CD14-positive monocyte (primary cell): ENCODE results near the gene PHC3. TPM values are rescaled to one million over a fixed set of nuclear protein-coding genes. Genes with fewer than 3 reads are reported as not detected.

Experiments
- DNase-seq, 3 donors: peaks; one replicate each; pipeline ENCODE4 v3.0.0-alpha.2; 2011 to 2022
- H2AFZ ChIP-seq: 2 replicates; pipeline ENCODE4 v1.6.0; 2012; ENCODE audit warnings: mild to moderate bottlenecking, low read depth, low read length, inconsistent platforms; ENCODE audit not compliant: insufficient read depth, poor library complexity, severe bottlenecking
- H3K27ac ChIP-seq, 2 donors: 1 replicate in 1 of 2; 2 replicates in 1 of 2; pipeline ENCODE4 v1.5.1; 2012 to 2013; ENCODE audit warnings: low read length in 2 of 2, control low read depth in 1 of 2, inconsistent platforms in 1 of 2, low read depth in 1 of 2, mild to moderate bottlenecking in 1 of 2
- H3K27me3 ChIP-seq, 2 donors: one replicate each; pipeline versions ENCODE4 v1.6.0 to v1.6.1; 2011 to 2013; ENCODE audit warnings: low read length in 2 of 2; ENCODE audit not compliant: control insufficient read depth in 2 of 2, insufficient read depth in 2 of 2
- H3K36me3 ChIP-seq, 2 donors: replicated peaks in 1 of 2; 1 replicate in 1 of 2; 2 replicates in 1 of 2; pipeline versions ENCODE4 v1.5.1 to v1.6.1; 2012 to 2013; ENCODE audit warnings: low read length in 2 of 2, control low read depth in 1 of 2, inconsistent platforms in 1 of 2, mild to moderate bottlenecking in 1 of 2; ENCODE audit not compliant: insufficient read depth in 2 of 2, control insufficient read depth in 1 of 2
- H3K4me1 ChIP-seq, 2 donors: 1 replicate in 1 of 2; 2 replicates in 1 of 2; pipeline versions ENCODE4 v1.5.1 to v1.6.1; 2012 to 2013; ENCODE audit warnings: low read length in 2 of 2, control low read depth in 1 of 2, inconsistent platforms in 1 of 2, mild to moderate bottlenecking in 1 of 2, moderate library complexity in 1 of 2; ENCODE audit not compliant: insufficient read depth in 2 of 2, control insufficient read depth in 1 of 2
- H3K4me2 ChIP-seq: replicated peaks from 2 replicates; pipeline ENCODE3; 2012; ENCODE audit warnings: low read length, moderate library complexity, mild to moderate bottlenecking; ENCODE audit not compliant: poor library complexity, severe bottlenecking; ENCODE audit errors: extremely low read depth
- H3K4me3 ChIP-seq, 3 experiments: fragments of 200-600 bp in 1 of 3; sonication (generic) in 1 of 3; replicated peaks in 1 of 3; 1 replicate in 2 of 3; 2 replicates in 1 of 3; pipeline ENCODE4 v1.5.1; 2011 to 2013; ENCODE audit warnings: low read length in 3 of 3, mild to moderate bottlenecking in 3 of 3, control low read depth in 2 of 3, low read depth in 2 of 3, inconsistent platforms in 1 of 3, moderate library complexity in 1 of 3
- H3K79me2 ChIP-seq: 2 replicates; pipeline ENCODE4 v1.6.0; 2012; ENCODE audit warnings: mild to moderate bottlenecking, control low read depth, inconsistent platforms, low read length, moderate library complexity; ENCODE audit not compliant: insufficient read depth
- H3K9ac ChIP-seq: 2 replicates; pipeline ENCODE4 v1.6.0; 2017; ENCODE audit warnings: low read length, mild to moderate bottlenecking; ENCODE audit not compliant: insufficient read depth, poor library complexity, severe bottlenecking
- H3K9me3 ChIP-seq, 2 donors: replicated peaks in 1 of 2; 1 replicate in 1 of 2; 2 replicates in 1 of 2; pipeline versions ENCODE4 v1.5.1 to v1.6.1; 2012 to 2013; ENCODE audit warnings: low read length in 2 of 2, control low read depth in 1 of 2; ENCODE audit not compliant: control insufficient read depth in 1 of 2, insufficient read depth in 1 of 2
- H4K20me1 ChIP-seq: 2 replicates; pipeline ENCODE4 v1.6.0; 2012; ENCODE audit warnings: mild to moderate bottlenecking, low read length, control low read depth, moderate library complexity; ENCODE audit not compliant: insufficient read depth
- H3K27ac Mint-ChIP-seq, 7 donors: one replicate each; pipeline ENCODE4 v1.8.0; 2020; ENCODE audit warnings: mild to moderate bottlenecking in 7 of 7, mixed read lengths in 7 of 7, moderate library complexity in 6 of 7, inconsistent platforms in 2 of 7
- H3K27me3 Mint-ChIP-seq, 3 donors: one replicate each; pipeline ENCODE4 v1.8.0; 2021 to 2022; ENCODE audit warnings: low read depth in 3 of 3, mild to moderate bottlenecking in 3 of 3, mixed read lengths in 3 of 3, moderate library complexity in 3 of 3, inconsistent platforms in 1 of 3
- H3K36me3 Mint-ChIP-seq, 2 donors: one replicate each; pipeline ENCODE4 v1.8.0; 2020; ENCODE audit warnings: mixed read lengths in 2 of 2, inconsistent platforms in 1 of 2, mild to moderate bottlenecking in 1 of 2
- H3K4me1 Mint-ChIP-seq: one replicate; pipeline ENCODE4 v1.8.0; 2020; ENCODE audit warnings: mild to moderate bottlenecking, mixed read lengths
- H3K4me3 Mint-ChIP-seq, 2 donors: one replicate each; pipeline ENCODE4 v1.8.0; 2020; ENCODE audit warnings: mild to moderate bottlenecking in 2 of 2, mixed read lengths in 2 of 2, moderate library complexity in 1 of 2
- H3K9me3 Mint-ChIP-seq, 7 donors: one replicate each; pipeline ENCODE4 v1.8.0; 2020 to 2022; ENCODE audit warnings: mixed read lengths in 7 of 7, mild to moderate bottlenecking in 6 of 7, moderate library complexity in 6 of 7, inconsistent platforms in 2 of 7
- WGBS: methylation state at CpG from one replicate; pipeline ENCODE4 v1.1.5; 2013; ENCODE audit warnings: missing lambda C conversion rate; ENCODE audit not compliant: insufficient coverage; 5-methylcytosine and 5-hydroxymethylcytosine counted together
- intact Hi-C, 2 donors: fragments of 100-400 bp; cut with micrococcal nuclease; formaldehyde crosslinking; loops; one replicate each; pipeline versions ENCODE4 v1.15.0 to v1.15.1; 2023
- polyA plus RNA-seq, 3 donors: library from polyadenylated mRNA; depleted of rRNA in 1 of 3; unstranded in 2 of 3; stranded (reverse) in 1 of 3; fragments of 300-500 nt in 2 of 3; fragments of >200 nt in 1 of 3; fragmentation: Illumina TruSeq in 2 of 3; gene quantifications; 1 replicate in 2 of 3; 2 replicates in 1 of 3; pipeline ENCODE4 v1.2.3, GENCODE V29; 2012 to 2021
- TF ChIP-seq, protein P1 (sequence below): fragments of 200-600 bp; IDR thresholded peaks from one replicate; pipeline ENCODE4 v1.8.0; 2022; ENCODE audit warnings: antibody characterized with exemption, mild to moderate bottlenecking

Gene PHC3
- polyA plus RNA-seq, 3 donors = 7.5 to 26.1 (median 12.6) TPM

DNA sequence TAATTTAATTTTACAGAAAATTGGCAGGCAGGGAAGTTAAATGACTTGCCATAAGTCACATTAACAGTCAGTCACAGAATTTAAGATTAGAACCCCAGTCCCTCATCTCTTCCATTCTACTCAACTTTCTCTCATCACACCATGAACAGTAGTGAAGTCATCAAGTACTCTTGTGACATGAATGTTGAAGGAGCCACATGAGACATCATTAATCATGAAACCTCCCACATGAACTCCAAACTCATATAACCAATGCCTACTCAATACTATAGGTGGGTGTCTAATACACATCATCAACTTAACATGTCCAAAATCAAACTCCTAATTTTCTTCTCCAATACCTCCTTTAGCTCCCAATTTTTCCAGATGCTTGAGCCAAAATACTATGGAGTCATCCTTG lies 19.5 kb downstream of the PHC3 start:
- Histone ChIP-seq H3K4me3 (no peak overlapping the region), H3K9me3 (no peaks in the 10 kb centered on the region), H3K36me3 (peaks cover 62 to 94% of the 10 kb centered on the region in 2 donors), H3K4me2 (no peak overlapping the region), H2AFZ (no peak overlapping the region), H3K79me2 (peaks cover 98% of the 10 kb centered on the region), H3K4me1 (no peaks in the 10 kb centered on the region), H3K9ac (no peak overlapping the region), H4K20me1 (peaks cover 98% of the 10 kb centered on the region), H3K27ac (no peak overlapping the region), H3K27me3 (no peaks in the 10 kb centered on the region)
- Mint-ChIP-seq H3K9me3 (no peaks in the 10 kb centered on the region), H3K4me3 (no peak overlapping the region), H3K36me3 (peaks cover 52 to 89% of the 10 kb centered on the region in 2 donors), H3K27ac (peak overlapping the region in 1 of 7 donors; percentile 11), H3K27me3 (no peaks in the 10 kb centered on the region), H3K4me1 (peaks cover 5% of the 10 kb centered on the region)
- no peak for DNase-seq
- TF ChIP-seq, protein P1, sequence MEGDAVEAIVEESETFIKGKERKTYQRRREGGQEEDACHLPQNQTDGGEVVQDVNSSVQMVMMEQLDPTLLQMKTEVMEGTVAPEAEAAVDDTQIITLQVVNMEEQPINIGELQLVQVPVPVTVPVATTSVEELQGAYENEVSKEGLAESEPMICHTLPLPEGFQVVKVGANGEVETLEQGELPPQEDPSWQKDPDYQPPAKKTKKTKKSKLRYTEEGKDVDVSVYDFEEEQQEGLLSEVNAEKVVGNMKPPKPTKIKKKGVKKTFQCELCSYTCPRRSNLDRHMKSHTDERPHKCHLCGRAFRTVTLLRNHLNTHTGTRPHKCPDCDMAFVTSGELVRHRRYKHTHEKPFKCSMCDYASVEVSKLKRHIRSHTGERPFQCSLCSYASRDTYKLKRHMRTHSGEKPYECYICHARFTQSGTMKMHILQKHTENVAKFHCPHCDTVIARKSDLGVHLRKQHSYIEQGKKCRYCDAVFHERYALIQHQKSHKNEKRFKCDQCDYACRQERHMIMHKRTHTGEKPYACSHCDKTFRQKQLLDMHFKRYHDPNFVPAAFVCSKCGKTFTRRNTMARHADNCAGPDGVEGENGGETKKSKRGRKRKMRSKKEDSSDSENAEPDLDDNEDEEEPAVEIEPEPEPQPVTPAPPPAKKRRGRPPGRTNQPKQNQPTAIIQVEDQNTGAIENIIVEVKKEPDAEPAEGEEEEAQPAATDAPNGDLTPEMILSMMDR = no peak
- intact Hi-C loops = no loop called here

DNA sequence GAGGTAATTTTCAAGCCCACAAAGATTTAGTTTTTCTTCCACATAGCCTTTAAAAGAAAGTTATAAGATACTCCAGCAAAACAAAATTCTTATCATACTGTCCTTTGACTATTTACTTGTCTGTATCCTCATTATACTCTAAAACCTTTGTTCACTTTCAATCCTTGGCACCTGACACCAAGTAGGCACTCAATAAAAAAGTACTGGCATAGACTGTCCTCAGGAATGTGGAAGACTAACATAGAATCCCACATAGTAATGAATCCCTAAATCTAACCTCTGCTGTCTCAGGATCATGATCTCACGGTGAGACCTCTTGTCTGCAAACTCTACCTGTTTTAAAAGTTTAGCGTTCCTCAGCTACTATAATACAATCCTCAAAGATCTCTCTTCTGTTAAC lies 21.6 kb downstream of the PHC3 start:
- Mint-ChIP-seq H3K9me3 (no peaks in the 10 kb centered on the region), H3K36me3 (peaks cover 45 to 85% of the 10 kb centered on the region in 2 donors), H3K27ac (peak overlapping the region in 2 of 7 donors; percentile 46 to 72), H3K27me3 (no peaks in the 10 kb centered on the region), H3K4me3 (no peak overlapping the region), H3K4me1 (peaks cover 12% of the 10 kb centered on the region)
- TF ChIP-seq, protein P1 = no peak
- DNase-seq = no peak
- Histone ChIP-seq H2AFZ (no peak overlapping the region), H3K9ac (no peak overlapping the region), H4K20me1 (peaks cover 98% of the 10 kb centered on the region), H3K79me2 (peaks cover 96% of the 10 kb centered on the region), H3K27me3 (no peaks in the 10 kb centered on the region), H3K4me2 (no peak overlapping the region), H3K27ac (no peak overlapping the region), H3K36me3 (peaks cover 55 to 94% of the 10 kb centered on the region in 2 donors), H3K4me3 (no peak overlapping the region), H3K4me1 (peaks cover 2 to 7% of the 10 kb centered on the region in 2 donors), H3K9me3 (no peaks in the 10 kb centered on the region)
- intact Hi-C loops = no loop called here
- no CpG with 5 or more reads among the region's 2 CpGs for WGBS
